ENCODE measurements around the gene MORN1.

GRCh38 chr1:2389644-2390043, 1.7 kb downstream of the MORN1 start:
- no peak for TF ChIP-seq EP300 (IDR thresholded peaks at IDR 0.05; ENCODE audit: borderline replicate concordance in 1 of 2, low read depth in 1 of 2, low read length in 1 of 2)
- TF ChIP-seq CTCF (IDR thresholded peaks at IDR 0.05), result no peak
- TF ChIP-seq POLR2AphosphoS5 (IDR thresholded peaks at IDR 0.05; ENCODE audit: low read depth, low read length), result no peak
- TF ChIP-seq RAD21 (IDR thresholded peaks at IDR 0.05; ENCODE audit: low read length), result no peak
- TF ChIP-seq NFIC (IDR thresholded peaks at IDR 0.05; ENCODE audit: borderline replicate concordance), result no peak
- TF ChIP-seq RFX5 (IDR thresholded peaks at IDR 0.05; ENCODE audit: low read length), result no peak
- TF ChIP-seq TAF1 (IDR thresholded peaks at IDR 0.05; ENCODE audit: borderline replicate concordance, low read depth, low read length), result no peak
- TF ChIP-seq GABPA (IDR thresholded peaks at IDR 0.05; ENCODE audit: low read depth), result no peak

Data from SK-N-SH (cell line).